Neural cell (in vitro differentiated cells): ENCODE measurements around the gene ACVR1. TPM values are rescaled to one million over a fixed set of nuclear protein-coding genes. Genes with fewer than 3 reads are reported as not detected.

Source experiments
- H2AFZ ChIP-seq: fragments of 200-600, 300-800 bp; sonication (generic), shearing (Covaris generic); 2 replicates; pipeline ENCODE4 v1.6.0; 2014; ENCODE audit warnings: low read depth, mild to moderate bottlenecking, antibody characterized with exemption, low read length, moderate library complexity
- H3F3A ChIP-seq: fragments of 200-600 bp; shearing (Covaris generic); 2 replicates; pipeline ENCODE4 v1.6.1; 2016; ENCODE audit warnings: mild to moderate bottlenecking, moderate library complexity, mixed read lengths, antibody characterized with exemption, low read length; ENCODE audit not compliant: insufficient read depth, poor library complexity, severe bottlenecking
- H3K27ac ChIP-seq: fragments of 200-600, 300-800 bp; sonication (generic), shearing (Covaris generic); 2 replicates; pipeline ENCODE4 v1.5.1; 2014; ENCODE audit warnings: mild to moderate bottlenecking, low read length, moderate library complexity
- H3K27me3 ChIP-seq: fragments of 300-800, 200-600 bp; sonication (generic), shearing (Covaris generic); 2 replicates; pipeline ENCODE4 v1.6.0; 2014; ENCODE audit warnings: mild to moderate bottlenecking, low read depth, low read length, moderate library complexity; ENCODE audit not compliant: insufficient read depth
- H3K36me3 ChIP-seq: fragments of 300-800, 200-600 bp; sonication (generic), shearing (Covaris generic); 2 replicates; pipeline ENCODE4 v1.5.1; 2014; ENCODE audit warnings: mild to moderate bottlenecking, antibody characterized with exemption, low read length, moderate library complexity; ENCODE audit not compliant: insufficient read depth
- H3K4me2 ChIP-seq: fragments of 300-800, 200-600 bp; sonication (generic), shearing (Covaris generic); 2 replicates; pipeline ENCODE4 v1.6.0; 2014; ENCODE audit warnings: mild to moderate bottlenecking, low read length
- H3K4me3 ChIP-seq: fragments of 300-800, 200-600 bp; sonication (generic), shearing (Covaris generic); 2 replicates; pipeline ENCODE4 v1.5.1; 2014; ENCODE audit warnings: mild to moderate bottlenecking, low read length, moderate library complexity
- H3K79me2 ChIP-seq: fragments of 200-600 bp; shearing (Covaris generic); replicated peaks from 2 replicates; pipeline ENCODE4 v1.6.0; 2014; ENCODE audit warnings: mild to moderate bottlenecking, low read length, moderate library complexity; ENCODE audit not compliant: insufficient read depth
- H3K9ac ChIP-seq: fragments of 300-800, 200-600 bp; sonication (generic), shearing (Covaris generic); 2 replicates; pipeline ENCODE4 v1.6.1; 2016; ENCODE audit warnings: mild to moderate bottlenecking, low read length, mixed read lengths
- H3K9me2 ChIP-seq: fragments of 200-600 bp; shearing (Covaris generic); 2 replicates; pipeline ENCODE4 v1.6.1; 2016; ENCODE audit warnings: mild to moderate bottlenecking, low read length, mixed read lengths; ENCODE audit not compliant: insufficient read depth
- H3K9me3 ChIP-seq: fragments of 200-600, 300-800 bp; sonication (generic), shearing (Covaris generic); 2 replicates; pipeline ENCODE4 v1.6.1; 2016; ENCODE audit warnings: mild to moderate bottlenecking, mixed run types, low read length, moderate library complexity, mixed read lengths
- H4K20me1 ChIP-seq: fragments of 200-600 bp; shearing (Covaris generic); 2 replicates; pipeline ENCODE4 v1.6.1; 2016; ENCODE audit warnings: mild to moderate bottlenecking, mixed run types; ENCODE audit not compliant: insufficient read depth
- EP300 ChIP-seq: fragments of 450-650 bp; conservative IDR thresholded peaks from 2 replicates; pipeline ENCODE4 v1.6.1; 2014; ENCODE audit warnings: antibody characterized with exemption, mild to moderate bottlenecking, moderate library complexity; ENCODE audit not compliant: poor library complexity, severe bottlenecking
- EZH2 ChIP-seq: fragments of 200-600, 300-800 bp; shearing (Covaris generic), sonication (generic); IDR thresholded peaks from 2 replicates; pipeline ENCODE4 v1.6.1; 2014; ENCODE audit warnings: antibody characterized with exemption, low read length, borderline replicate concordance, mild to moderate bottlenecking; ENCODE audit not compliant: insufficient read depth, poor library complexity, severe bottlenecking
- MXI1 ChIP-seq: fragments of 450-650 bp; conservative IDR thresholded peaks from 2 replicates; pipeline ENCODE4 v1.6.1; 2014; ENCODE audit warnings: antibody characterized with exemption, mild to moderate bottlenecking; ENCODE audit not compliant: poor library complexity, severe bottlenecking
- POLR2AphosphoS5 ChIP-seq: IDR thresholded peaks from 2 replicates; pipeline ENCODE4 v1.6.1; 2012
- RAD21 ChIP-seq: fragments of 450-650 bp; conservative IDR thresholded peaks from 2 replicates; pipeline ENCODE4 v1.6.1; 2014; ENCODE audit warnings: antibody characterized with exemption, mild to moderate bottlenecking, moderate library complexity
- SMC3 ChIP-seq: fragments of 450-650 bp; conservative IDR thresholded peaks from 2 replicates; pipeline ENCODE4 v1.6.1; 2014; ENCODE audit warnings: antibody characterized with exemption, mild to moderate bottlenecking, moderate library complexity; ENCODE audit not compliant: poor library complexity
- TAF1 ChIP-seq: IDR thresholded peaks from 2 replicates; pipeline ENCODE4 v1.6.1; 2012; ENCODE audit warnings: low read depth
- polyA plus RNA-seq: library from polyadenylated mRNA; depleted of rRNA; stranded (reverse); fragments of >200 nt; gene quantifications from 2 replicates; pipeline ENCODE4 v1.2.3, GENCODE V29; 2014
- TF ChIP-seq, protein P1 (sequence below): fragments of 450-650 bp; IDR thresholded peaks from 2 replicates; pipeline ENCODE4 v1.5.1; 2014; ENCODE audit warnings: antibody characterized with exemption, mild to moderate bottlenecking, moderate library complexity; ENCODE audit not compliant: poor library complexity, severe bottlenecking
- TF ChIP-seq, protein P2 (sequence below): IDR thresholded peaks from 2 replicates; pipeline ENCODE4 v1.6.1; 2012; ENCODE audit warnings: borderline replicate concordance

Gene ACVR1
- polyA plus RNA-seq, 1 donor from 2014 or later, result 4.0 TPM

DNA sequence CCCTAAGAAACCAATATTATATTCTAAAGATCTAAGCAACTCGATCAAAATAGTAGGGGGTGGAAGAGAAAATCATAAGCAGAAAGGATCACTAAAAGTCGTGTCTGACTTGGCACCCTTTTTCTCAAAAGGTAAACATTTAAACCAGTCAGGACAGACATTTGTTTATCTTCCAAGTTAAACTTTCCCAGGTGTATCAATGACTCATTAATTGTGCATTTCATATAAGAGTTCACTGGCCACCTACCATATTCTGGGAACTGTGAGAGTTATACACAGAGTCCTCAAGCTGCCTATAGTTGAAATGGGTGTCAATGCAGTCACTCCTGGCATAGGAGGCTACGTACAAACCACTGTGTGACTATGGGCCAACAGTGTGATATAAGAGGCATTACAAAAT, 4.8 kb upstream of the ACVR1 start:
- Histone ChIP-seq H3K27me3 (no peaks in the 10 kb centered on the region), H3F3A (no peaks in the 10 kb centered on the region), H2AFZ (no peak overlapping the region), H3K27ac (no peak overlapping the region), H3K4me3 (no peak overlapping the region), H4K20me1 (no peaks in the 10 kb centered on the region), H3K4me2 (no peak overlapping the region), H3K9ac (no peak overlapping the region), H3K9me3 (no peaks in the 10 kb centered on the region), H3K36me3 (no peaks in the 10 kb centered on the region), H3K9me2 (no peaks in the 10 kb centered on the region), H3K79me2 (no peaks in the 10 kb centered on the region)
- TF ChIP-seq MXI1 (no peak), EZH2 (no peak), EP300 (no peak), RAD21 (no peak)
- TF ChIP-seq, protein P1, sequence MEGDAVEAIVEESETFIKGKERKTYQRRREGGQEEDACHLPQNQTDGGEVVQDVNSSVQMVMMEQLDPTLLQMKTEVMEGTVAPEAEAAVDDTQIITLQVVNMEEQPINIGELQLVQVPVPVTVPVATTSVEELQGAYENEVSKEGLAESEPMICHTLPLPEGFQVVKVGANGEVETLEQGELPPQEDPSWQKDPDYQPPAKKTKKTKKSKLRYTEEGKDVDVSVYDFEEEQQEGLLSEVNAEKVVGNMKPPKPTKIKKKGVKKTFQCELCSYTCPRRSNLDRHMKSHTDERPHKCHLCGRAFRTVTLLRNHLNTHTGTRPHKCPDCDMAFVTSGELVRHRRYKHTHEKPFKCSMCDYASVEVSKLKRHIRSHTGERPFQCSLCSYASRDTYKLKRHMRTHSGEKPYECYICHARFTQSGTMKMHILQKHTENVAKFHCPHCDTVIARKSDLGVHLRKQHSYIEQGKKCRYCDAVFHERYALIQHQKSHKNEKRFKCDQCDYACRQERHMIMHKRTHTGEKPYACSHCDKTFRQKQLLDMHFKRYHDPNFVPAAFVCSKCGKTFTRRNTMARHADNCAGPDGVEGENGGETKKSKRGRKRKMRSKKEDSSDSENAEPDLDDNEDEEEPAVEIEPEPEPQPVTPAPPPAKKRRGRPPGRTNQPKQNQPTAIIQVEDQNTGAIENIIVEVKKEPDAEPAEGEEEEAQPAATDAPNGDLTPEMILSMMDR, result no peak
- TF ChIP-seq, protein P2, sequence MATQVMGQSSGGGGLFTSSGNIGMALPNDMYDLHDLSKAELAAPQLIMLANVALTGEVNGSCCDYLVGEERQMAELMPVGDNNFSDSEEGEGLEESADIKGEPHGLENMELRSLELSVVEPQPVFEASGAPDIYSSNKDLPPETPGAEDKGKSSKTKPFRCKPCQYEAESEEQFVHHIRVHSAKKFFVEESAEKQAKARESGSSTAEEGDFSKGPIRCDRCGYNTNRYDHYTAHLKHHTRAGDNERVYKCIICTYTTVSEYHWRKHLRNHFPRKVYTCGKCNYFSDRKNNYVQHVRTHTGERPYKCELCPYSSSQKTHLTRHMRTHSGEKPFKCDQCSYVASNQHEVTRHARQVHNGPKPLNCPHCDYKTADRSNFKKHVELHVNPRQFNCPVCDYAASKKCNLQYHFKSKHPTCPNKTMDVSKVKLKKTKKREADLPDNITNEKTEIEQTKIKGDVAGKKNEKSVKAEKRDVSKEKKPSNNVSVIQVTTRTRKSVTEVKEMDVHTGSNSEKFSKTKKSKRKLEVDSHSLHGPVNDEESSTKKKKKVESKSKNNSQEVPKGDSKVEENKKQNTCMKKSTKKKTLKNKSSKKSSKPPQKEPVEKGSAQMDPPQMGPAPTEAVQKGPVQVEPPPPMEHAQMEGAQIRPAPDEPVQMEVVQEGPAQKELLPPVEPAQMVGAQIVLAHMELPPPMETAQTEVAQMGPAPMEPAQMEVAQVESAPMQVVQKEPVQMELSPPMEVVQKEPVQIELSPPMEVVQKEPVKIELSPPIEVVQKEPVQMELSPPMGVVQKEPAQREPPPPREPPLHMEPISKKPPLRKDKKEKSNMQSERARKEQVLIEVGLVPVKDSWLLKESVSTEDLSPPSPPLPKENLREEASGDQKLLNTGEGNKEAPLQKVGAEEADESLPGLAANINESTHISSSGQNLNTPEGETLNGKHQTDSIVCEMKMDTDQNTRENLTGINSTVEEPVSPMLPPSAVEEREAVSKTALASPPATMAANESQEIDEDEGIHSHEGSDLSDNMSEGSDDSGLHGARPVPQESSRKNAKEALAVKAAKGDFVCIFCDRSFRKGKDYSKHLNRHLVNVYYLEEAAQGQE, result no peak

DNA sequence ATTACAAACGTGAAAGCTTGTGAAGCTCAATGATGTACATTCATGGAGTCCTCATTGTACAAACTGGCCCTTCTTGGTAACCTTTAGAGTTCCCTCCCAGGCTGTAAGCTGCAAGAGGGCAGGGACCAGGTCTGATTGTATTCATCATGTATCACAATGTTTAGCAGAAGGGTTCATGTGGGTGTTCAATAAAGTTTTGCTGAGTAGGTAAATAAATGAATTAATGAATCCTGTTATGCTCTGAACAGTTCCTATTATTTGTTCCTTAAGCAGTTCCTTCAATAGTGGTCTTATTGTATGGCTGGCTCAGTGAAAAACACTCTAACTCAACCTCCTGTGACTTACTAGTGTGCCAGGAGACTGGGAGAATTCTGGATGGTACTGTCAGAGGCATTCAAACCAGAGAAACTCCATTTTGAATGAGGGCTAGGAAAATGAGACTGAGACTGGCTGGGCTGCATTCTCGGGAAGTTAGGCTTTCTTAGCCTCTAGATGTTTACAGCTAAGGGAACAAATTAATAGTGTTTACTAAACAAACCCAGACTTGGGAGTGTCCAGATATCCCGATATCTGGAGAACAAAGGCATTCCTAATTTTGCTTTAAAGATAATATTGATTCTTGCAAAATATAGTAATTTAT, 1.8 kb upstream of the ACVR1 start:
- TF ChIP-seq MXI1, result no peak
- no peak for TF ChIP-seq SMC3
- TF ChIP-seq, protein P2, result no peak
- no peak for TF ChIP-seq RAD21
- TF ChIP-seq, protein P1, result no peak
- no peak for TF ChIP-seq EP300
- TF ChIP-seq TAF1, result no peak
- TF ChIP-seq EZH2, result no peak
- TF ChIP-seq POLR2AphosphoS5, result no peak
- no peaks in the 10 kb centered on the region for H3K9me3 ChIP-seq
- no peaks in the 10 kb centered on the region for H3K27me3 ChIP-seq
- H3K36me3 ChIP-seq, result no peaks in the 10 kb centered on the region
- H3F3A ChIP-seq, result no peaks in the 10 kb centered on the region
- no peak overlapping the region for H2AFZ ChIP-seq
- H3K9ac ChIP-seq, result peak overlapping the region; percentile 79
- H3K9me2 ChIP-seq, result no peaks in the 10 kb centered on the region
- peak overlapping the region; percentile 74 for H3K4me3 ChIP-seq
- no peak overlapping the region for H3K27ac ChIP-seq
- H4K20me1 ChIP-seq, result no peaks in the 10 kb centered on the region
- no peak overlapping the region for H3K4me2 ChIP-seq
- H3K79me2 ChIP-seq, result peaks cover 23% of the 10 kb centered on the region
